Body of pancreas (tissue), 4 donors: ENCODE data around the gene MYCBP2. TPM values are rescaled to one million over a fixed set of nuclear protein-coding genes. Genes with fewer than 3 reads are reported as not detected.

ENCODE experiments used
- ATAC-seq: fragments of 150-250 bp; one replicate; pipeline ENCODE4 v1.9.1; 2016
- DNase-seq, 4 donors: peaks; one replicate each; pipeline ENCODE4 v3.0.0-alpha.2; 2019
- H3K27ac ChIP-seq, 4 donors: fragments of 200-600 bp; sonication (generic); 1 replicate in 3 of 4; 2 replicates in 1 of 4; pipeline versions ENCODE4 v1.5.1 to v1.6.1; 2016 to 2019; ENCODE audit warnings: mild to moderate bottlenecking in 1 of 4, mixed read lengths in 1 of 4, moderate library complexity in 1 of 4
- H3K27me3 ChIP-seq, 2 donors: fragments of 200-600 bp; sonication (generic); one replicate each; pipeline ENCODE4 v1.6.0; 2016; ENCODE audit warnings: mild to moderate bottlenecking in 1 of 2
- H3K36me3 ChIP-seq, 2 donors: fragments of 200-600 bp; sonication (generic); replicated peaks in 1 of 2; 2 replicates each; pipeline ENCODE4 v1.5.1; 2016; ENCODE audit warnings: low read depth in 2 of 2; ENCODE audit not compliant: insufficient read depth in 1 of 2
- H3K4me1 ChIP-seq: fragments of 200-600 bp; sonication (generic); one replicate; pipeline ENCODE4 v1.6.0; 2016
- H3K4me3 ChIP-seq, 2 donors: fragments of 200-600 bp; sonication (generic); 1 replicate in 1 of 2; 2 replicates in 1 of 2; pipeline ENCODE4 v1.5.1; 2016 to 2019
- H3K9me3 ChIP-seq, 3 donors: fragments of 200-600 bp; sonication (generic); 1 replicate in 2 of 3; 2 replicates in 1 of 3; pipeline ENCODE4 v1.5.1; 2016
- POLR2A ChIP-seq, 3 donors: fragments of 450-650 bp; IDR thresholded peaks; one replicate each; pipeline ENCODE4 v1.6.1; 2016; ENCODE audit warnings: antibody characterized with exemption in 3 of 3, mild to moderate bottlenecking in 2 of 3
- WGBS, 2 donors: methylation state at CpG; one replicate each; pipeline ENCODE4 v1.1.5; 2017; 5-methylcytosine and 5-hydroxymethylcytosine counted together
- intact Hi-C: fragments of 100-400 bp; cut with DNase I; formaldehyde crosslinking; loops from one replicate; pipeline ENCODE4 v1.15.1; 2023
- total RNA-seq, 2 donors: library from RNA; depleted of rRNA; stranded (reverse); fragments of >200 nt; gene quantifications; one replicate each; pipeline ENCODE4 v1.1.0, GENCODE V29; 2016
- TF ChIP-seq, protein P1 (sequence below), 7 experiments: fragments of 450-650 bp in 4 of 7; fragments of 200-600 bp in 3 of 7; sonication (generic) in 3 of 7; IDR thresholded peaks; one replicate each; pipeline ENCODE4 v1.5.1; 2016 to 2019; ENCODE audit warnings: antibody characterized with exemption in 7 of 7

MYCBP2 gene
- total RNA-seq, 2 donors from 2014 or later: 85.9 to 127 TPM

DNA sequence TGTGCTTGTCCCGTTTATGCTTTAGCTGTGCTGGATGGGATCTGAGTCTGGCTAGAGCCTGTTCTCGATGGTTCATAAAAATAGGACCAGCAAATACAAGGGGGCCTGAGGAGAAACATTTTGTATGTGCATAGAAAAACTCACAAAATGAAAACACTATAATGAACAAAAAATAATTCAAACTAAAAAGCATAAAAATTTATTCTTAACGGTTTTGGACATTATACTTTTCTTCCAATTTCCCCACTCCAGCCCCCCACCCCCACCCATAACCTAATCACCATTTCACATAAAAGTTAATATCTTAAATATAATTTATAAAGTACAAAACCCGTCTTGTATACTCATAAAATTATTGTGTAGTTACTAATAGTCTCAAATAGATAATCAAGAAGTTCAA lies 93.7 kb downstream of the MYCBP2 start:
- TF ChIP-seq, protein P1, sequence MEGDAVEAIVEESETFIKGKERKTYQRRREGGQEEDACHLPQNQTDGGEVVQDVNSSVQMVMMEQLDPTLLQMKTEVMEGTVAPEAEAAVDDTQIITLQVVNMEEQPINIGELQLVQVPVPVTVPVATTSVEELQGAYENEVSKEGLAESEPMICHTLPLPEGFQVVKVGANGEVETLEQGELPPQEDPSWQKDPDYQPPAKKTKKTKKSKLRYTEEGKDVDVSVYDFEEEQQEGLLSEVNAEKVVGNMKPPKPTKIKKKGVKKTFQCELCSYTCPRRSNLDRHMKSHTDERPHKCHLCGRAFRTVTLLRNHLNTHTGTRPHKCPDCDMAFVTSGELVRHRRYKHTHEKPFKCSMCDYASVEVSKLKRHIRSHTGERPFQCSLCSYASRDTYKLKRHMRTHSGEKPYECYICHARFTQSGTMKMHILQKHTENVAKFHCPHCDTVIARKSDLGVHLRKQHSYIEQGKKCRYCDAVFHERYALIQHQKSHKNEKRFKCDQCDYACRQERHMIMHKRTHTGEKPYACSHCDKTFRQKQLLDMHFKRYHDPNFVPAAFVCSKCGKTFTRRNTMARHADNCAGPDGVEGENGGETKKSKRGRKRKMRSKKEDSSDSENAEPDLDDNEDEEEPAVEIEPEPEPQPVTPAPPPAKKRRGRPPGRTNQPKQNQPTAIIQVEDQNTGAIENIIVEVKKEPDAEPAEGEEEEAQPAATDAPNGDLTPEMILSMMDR (IDR thresholded peaks at IDR 0.05): no peak
- no peak for TF ChIP-seq POLR2A (IDR thresholded peaks at IDR 0.05)
- no peak for ATAC-seq
- WGBS, 2 donors: 88 to 89% methylated on average over 4 of the region's 4 CpGs
- no peak overlapping the region for H3K4me3 ChIP-seq
- no peaks in the 10 kb centered on the region for H3K4me1 ChIP-seq
- no peaks in the 10 kb centered on the region for H3K36me3 ChIP-seq
- intact Hi-C loops: no loop called here
- H3K9me3 ChIP-seq: no peaks in the 10 kb centered on the region
- H3K27ac ChIP-seq: no peak overlapping the region
- H3K27me3 ChIP-seq: no peaks in the 10 kb centered on the region
- no peak for DNase-seq

DNA sequence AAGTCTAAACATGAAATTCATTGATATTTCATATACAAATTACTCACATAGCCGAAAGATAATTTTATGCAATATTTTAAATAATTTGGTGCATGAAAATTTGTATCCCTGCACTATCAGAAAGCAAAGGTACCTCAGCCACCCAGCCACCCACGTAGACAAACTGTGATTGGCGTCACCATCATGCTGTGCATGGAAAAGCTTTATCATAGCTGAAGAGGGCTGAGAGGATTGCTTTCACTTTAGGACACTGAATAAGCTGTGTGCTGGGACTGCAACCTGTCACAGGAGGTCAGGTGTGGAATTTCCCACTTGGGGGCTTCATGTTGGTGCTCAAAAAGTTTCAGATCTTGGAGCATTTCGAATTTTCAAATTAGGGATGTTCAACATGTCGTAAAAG lies 96.3 kb downstream of the MYCBP2 start:
- H3K4me1 ChIP-seq: no peaks in the 10 kb centered on the region
- no peak for ATAC-seq
- H3K4me3 ChIP-seq: no peak overlapping the region
- no peak for DNase-seq
- H3K27me3 ChIP-seq: no peaks in the 10 kb centered on the region
- TF ChIP-seq, protein P1 (IDR thresholded peaks at IDR 0.05): no peak
- TF ChIP-seq POLR2A (IDR thresholded peaks at IDR 0.05): no peak
- intact Hi-C loops: no loop called here
- no peaks in the 10 kb centered on the region for H3K36me3 ChIP-seq
- WGBS, 2 donors: 88 to 91% methylated on average over 5 of the region's 5 CpGs
- H3K27ac ChIP-seq: no peak overlapping the region
- H3K9me3 ChIP-seq: no peaks in the 10 kb centered on the region

GRCh38 chr13:77225946-77226345 lies 100.9 kb downstream of the MYCBP2 start:
- ATAC-seq (no peak), DNase-seq (no peak)
- intact Hi-C loops: no loop called here
- no peak overlapping the region for H3K4me3 ChIP-seq
- H3K4me1 ChIP-seq: no peaks in the 10 kb centered on the region
- peaks cover 0 to 6% of the 10 kb centered on the region in 2 donors for H3K36me3 ChIP-seq
- H3K27ac ChIP-seq: no peak overlapping the region
- no peaks in the 10 kb centered on the region for H3K27me3 ChIP-seq
- TF ChIP-seq POLR2A (IDR thresholded peaks at IDR 0.05): no peak
- TF ChIP-seq, protein P1 (IDR thresholded peaks at IDR 0.05): no peak
- H3K9me3 ChIP-seq: no peaks in the 10 kb centered on the region

DNA sequence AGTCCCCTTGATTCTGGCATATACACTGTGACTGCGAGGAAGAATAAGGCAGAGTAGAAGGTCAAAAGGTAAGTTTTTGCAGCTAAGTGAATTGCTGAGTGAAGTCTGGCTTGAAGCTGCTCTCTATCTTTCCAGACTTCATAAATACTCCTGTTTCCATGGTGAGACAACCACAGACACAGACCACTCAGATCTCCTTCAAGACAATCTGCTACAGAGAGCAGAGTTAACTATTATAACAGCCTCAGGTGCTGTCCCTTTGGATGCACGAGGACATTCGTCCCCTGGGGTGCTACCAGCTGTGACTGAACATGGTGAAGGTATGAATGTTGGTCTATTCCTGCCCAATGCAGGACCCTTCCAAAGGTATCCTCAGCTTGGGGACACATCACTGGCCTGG lies 104.0 kb downstream of the MYCBP2 start:
- no peak for ATAC-seq
- intact Hi-C loops: no loop called here
- H3K36me3 ChIP-seq: peaks cover 0 to 6% of the 10 kb centered on the region in 2 donors
- H3K4me1 ChIP-seq: no peaks in the 10 kb centered on the region
- TF ChIP-seq, protein P1 (IDR thresholded peaks at IDR 0.05): no peak
- TF ChIP-seq POLR2A (IDR thresholded peaks at IDR 0.05): no peak
- H3K27me3 ChIP-seq: no peaks in the 10 kb centered on the region
- DNase-seq: no peak
- 95 to 100% methylated on average over 3 of the region's 3 CpGs for WGBS, 2 donors
- H3K9me3 ChIP-seq: no peaks in the 10 kb centered on the region
- no peak overlapping the region for H3K27ac ChIP-seq
- no peak overlapping the region for H3K4me3 ChIP-seq

DNA sequence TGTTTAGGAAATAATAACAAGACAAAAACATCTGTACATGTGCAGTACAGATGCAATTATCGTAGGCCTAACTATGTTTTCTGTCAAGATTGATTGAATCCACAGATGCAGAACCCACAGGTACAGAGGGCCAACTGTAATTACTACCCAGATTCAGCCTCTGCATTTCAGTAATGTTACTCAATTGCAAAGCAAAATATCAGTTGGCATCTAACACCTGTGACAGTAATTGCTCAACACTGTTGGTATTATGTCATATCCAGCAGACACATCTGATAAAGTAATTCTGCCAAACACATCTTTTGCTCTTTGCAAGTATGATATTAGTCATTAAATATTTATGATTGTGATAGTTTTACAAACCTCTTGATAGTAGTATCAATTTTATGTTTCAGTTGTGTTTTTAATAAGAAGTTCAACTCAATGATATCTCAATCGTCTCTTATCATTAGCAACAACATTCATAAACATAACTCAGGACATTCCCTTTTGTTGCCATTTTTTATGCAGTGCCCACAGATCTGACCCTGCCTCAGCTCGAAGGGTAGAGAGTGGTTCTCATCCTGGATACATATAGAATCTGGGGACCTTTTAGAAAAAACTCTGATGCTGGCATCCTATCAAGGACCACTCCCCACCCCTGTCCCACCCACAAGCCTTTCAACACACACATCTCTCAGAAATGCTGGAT lies 104.7 kb downstream of the MYCBP2 start:
- intact Hi-C loops: no loop called here
- WGBS, 2 donors: 76 to 78% methylated on average over 3 of the region's 3 CpGs
- no peak for TF ChIP-seq POLR2A (IDR thresholded peaks at IDR 0.05)
- TF ChIP-seq, protein P1 (IDR thresholded peaks at IDR 0.05): no peak
- peaks cover 0 to 6% of the 10 kb centered on the region in 2 donors for H3K36me3 ChIP-seq
- ATAC-seq (no peak), DNase-seq (no peak)
- no peaks in the 10 kb centered on the region for H3K27me3 ChIP-seq
- H3K4me3 ChIP-seq: no peak overlapping the region
- H3K9me3 ChIP-seq: no peaks in the 10 kb centered on the region
- H3K27ac ChIP-seq: no peak overlapping the region
- H3K4me1 ChIP-seq: no peaks in the 10 kb centered on the region
